NCI-H2227 (cell line): ENCODE measurements around the gene PKD2L1.

ENCODE experiments used
- DNase-seq: peaks from one replicate; lab custom pipeline; 2025; ENCODE audit not compliant: unreplicated experiment; lab: John Stamatoyannopoulos, UW

The PKD2L1 gene

GRCh38 chr10:100356067-100357017 is 26.3 kb upstream of the PKD2L1 start:
- no peak for DNase-seq

- no peak for DNase-seq
These were observed 25.1 kb upstream of the PKD2L1 start for GRCh38 chr10:100355086-100355485.

GRCh38 chr10:100353770-100354485 is 23.9 kb upstream of the PKD2L1 start:
- DNase-seq = no peak

- DNase-seq = no peak
These were observed 21.0 kb upstream of the PKD2L1 start for GRCh38 chr10:100350914-100351485.

- no peak for DNase-seq
These were observed 19.6 kb upstream of the PKD2L1 start for GRCh38 chr10:100349672-100350071.

- DNase-seq = no peak
These were observed 19.1 kb upstream of the PKD2L1 start for GRCh38 chr10:100349087-100349486.

- DNase-seq = no peak
These were observed 18.4 kb upstream of the PKD2L1 start for GRCh38 chr10:100348389-100348927.

- DNase-seq = peak; percentile 6
These were observed 17.7 kb upstream of the PKD2L1 start for GRCh38 chr10:100347568-100348195.

- DNase-seq = peak; percentile 90
These were observed 16.9 kb upstream of the PKD2L1 start, which contains the start of gene SCD for GRCh38 chr10:100346765-100347567. Gene SCD (plus strand): TSS chr10:100347233. CDS start chr10:100347505, 272 bp downstream.

GRCh38 chr10:100346351-100346764 is 16.3 kb upstream of the PKD2L1 start:
- DNase-seq = peak; percentile 86

GRCh38 chr10:100345570-100346330 is 15.7 kb upstream of the PKD2L1 start:
- DNase-seq = no peak

- DNase-seq = no peak
These were observed 14.3 kb upstream of the PKD2L1 start for GRCh38 chr10:100344241-100344788.

- DNase-seq = no peak
These were observed 12.6 kb upstream of the PKD2L1 start for GRCh38 chr10:100342627-100342972.

- peak; percentile 39 for DNase-seq
These were observed 12.1 kb upstream of the PKD2L1 start for GRCh38 chr10:100341953-100342626.

- no peak for DNase-seq
These were observed 11.2 kb upstream of the PKD2L1 start for GRCh38 chr10:100340948-100341847.

GRCh38 chr10:100339236-100339635 is 9.2 kb upstream of the PKD2L1 start:
- DNase-seq = no peak

GRCh38 chr10:100338434-100339036 is 8.5 kb upstream of the PKD2L1 start:
- DNase-seq = peak; percentile 74
